SHP77 treated with DMSO at 0.1 percent for 48 hours (cell line): Measurements from ENCODE around the gene SCNN1A.

Source experiments
- DNase-seq: peaks from one replicate; lab custom pipeline; 2025; lab: John Stamatoyannopoulos, UW

SCNN1A gene

GRCh38 chr12:6317693-6318439 lies 57.5 kb downstream of the SCNN1A start:
- no peak for DNase-seq

- DNase-seq: no peak
Measured at GRCh38 chr12:6316921-6317692, 58.3 kb downstream of the SCNN1A start.

GRCh38 chr12:6315704-6316597 lies 59.4 kb downstream of the SCNN1A start:
- no peak for DNase-seq

- DNase-seq: no peak
Measured at GRCh38 chr12:6315184-6315583, 60.2 kb downstream of the SCNN1A start.

- no peak for DNase-seq
Measured at GRCh38 chr12:6314776-6315175, 60.6 kb downstream of the SCNN1A start.

- DNase-seq: no peak
Measured at GRCh38 chr12:6313326-6313940, 61.9 kb downstream of the SCNN1A start.

- no peak for DNase-seq
Measured at GRCh38 chr12:6312529-6313325, 62.6 kb downstream of the SCNN1A start.

- DNase-seq: no peak
Measured at GRCh38 chr12:6311822-6312528, 63.4 kb downstream of the SCNN1A start.

- no peak for DNase-seq
Measured at GRCh38 chr12:6310771-6311610, 64.4 kb downstream of the SCNN1A start.

GRCh38 chr12:6307529-6307928 lies 67.8 kb downstream of the SCNN1A start:
- no peak for DNase-seq

GRCh38 chr12:6306599-6307220 lies 68.7 kb downstream of the SCNN1A start:
- no peak for DNase-seq

- no peak for DNase-seq
Measured at GRCh38 chr12:6306151-6306550, 69.2 kb downstream of the SCNN1A start.

GRCh38 chr12:6303071-6303470 lies 72.3 kb downstream of the SCNN1A start:
- DNase-seq: no peak

GRCh38 chr12:6302621-6303020 lies 72.7 kb downstream of the SCNN1A start:
- DNase-seq: no peak

- DNase-seq: no peak
Measured at GRCh38 chr12:6301721-6302120, 73.6 kb downstream of the SCNN1A start.

GRCh38 chr12:6297170-6297569 lies 78.2 kb downstream of the SCNN1A start:
- DNase-seq: no peak
